Measurements from ENCODE around the gene BLVRB. TPM values are rescaled to one million over a fixed set of nuclear protein-coding genes. Genes with fewer than 3 reads are reported as not detected.
A peak's percentile ranks its signal among the peaks of the same experiment; 100 is the strongest.

The BLVRB gene
- total RNA-seq, 3 donors from 2014 or later (not counting 1 experiment from before 2014, with no cell fraction given): 16.8 to 25.2 (median 18.3) TPM

- no peak overlapping the region for H3K4me3 ChIP-seq (ENCODE audit: low read length)
- peaks cover 30% of the 10 kb centered on the region for H3K4me1 ChIP-seq (ENCODE audit: control insufficient read depth, insufficient read depth, low read length)
- no peaks in the 10 kb centered on the region for H3K9me3 ChIP-seq (ENCODE audit: control insufficient read depth, insufficient read depth, low read length)
- Mint-ChIP-seq H3K4me3 (peak overlapping the region; percentile 62), H3K9me3 (no peaks in the 10 kb centered on the region), H3K27ac (peak overlapping the region; percentile 45 to 82), H3K36me3 (no peaks in the 10 kb centered on the region), H3K4me1 (peaks cover 27 to 45% of the 10 kb centered on the region in 2 donors), H3K27me3 (ENCODE audit: low read depth in 2 of 2) (no peaks in the 10 kb centered on the region)
- peaks cover 10% of the 10 kb centered on the region for H3K36me3 ChIP-seq (ENCODE audit: control insufficient read depth, insufficient read depth, low read length)
- DNase-seq (no peak), ATAC-seq (no peak)
- 95% methylated on average over 29 of the region's 31 CpGs for WGBS (ENCODE audit: insufficient coverage)
- no peak for TF ChIP-seq CTCF (IDR thresholded peaks at IDR 0.05)
- H3K27ac ChIP-seq (ENCODE audit: low read length): no peak overlapping the region
- no peaks in the 10 kb centered on the region for H3K27me3 ChIP-seq (ENCODE audit: control insufficient read depth, insufficient read depth, low read length)
- intact Hi-C loops (cut with micrococcal nuclease): loop anchor here (5.0 kb wide), 1 partner anchor 174 kb away; no protein-coding TSS in a partner anchor
Observed at GRCh38 chr19:40422748-40423566, 42.6 kb downstream of the BLVRB start.

GRCh38 chr19:40421993-40422747 lies 43.4 kb downstream of the BLVRB start:
- H3K36me3 ChIP-seq (ENCODE audit: control insufficient read depth, insufficient read depth, low read length): peaks cover 10% of the 10 kb centered on the region
- no peak overlapping the region for H3K27ac ChIP-seq (ENCODE audit: low read length)
- Mint-ChIP-seq H3K27ac (peak overlapping the region; percentile 45 to 82), H3K36me3 (no peaks in the 10 kb centered on the region), H3K27me3 (ENCODE audit: low read depth in 2 of 2) (no peaks in the 10 kb centered on the region), H3K9me3 (no peaks in the 10 kb centered on the region), H3K4me3 (peak overlapping the region; percentile 82), H3K4me1 (peaks cover 34 to 53% of the 10 kb centered on the region in 2 donors)
- intact Hi-C loops (cut with micrococcal nuclease): loop anchor here (5.0 kb wide), 1 partner anchor 175 kb away; no protein-coding TSS in a partner anchor
- H3K27me3 ChIP-seq (ENCODE audit: control insufficient read depth, insufficient read depth, low read length): no peaks in the 10 kb centered on the region
- 97% methylated on average over 15 of the region's 16 CpGs for WGBS (ENCODE audit: insufficient coverage)
- H3K4me3 ChIP-seq (ENCODE audit: low read length): no peak overlapping the region
- TF ChIP-seq CTCF (IDR thresholded peaks at IDR 0.05): no peak
- peaks cover 37% of the 10 kb centered on the region for H3K4me1 ChIP-seq (ENCODE audit: control insufficient read depth, insufficient read depth, low read length)
- ATAC-seq (no peak), DNase-seq (peak in 1 of 2 donors; percentile 21)
- H3K9me3 ChIP-seq (ENCODE audit: control insufficient read depth, insufficient read depth, low read length): no peaks in the 10 kb centered on the region

GRCh38 chr19:40420766-40421765 lies 44.5 kb downstream of the BLVRB start:
- Mint-ChIP-seq H3K4me3 (peak overlapping the region; percentile 90), H3K4me1 (peaks cover 38 to 56% of the 10 kb centered on the region in 2 donors), H3K36me3 (no peaks in the 10 kb centered on the region), H3K27ac (peak overlapping the region; percentile 82 to 88), H3K9me3 (no peaks in the 10 kb centered on the region), H3K27me3 (ENCODE audit: low read depth in 2 of 2) (no peaks in the 10 kb centered on the region)
- TF ChIP-seq CTCF (IDR thresholded peaks at IDR 0.05): peak; percentile 95
- Histone ChIP-seq H3K27ac (ENCODE audit: low read length) (peak overlapping the region; percentile 95), H3K4me1 (ENCODE audit: control insufficient read depth, insufficient read depth, low read length) (peaks cover 44% of the 10 kb centered on the region), H3K36me3 (ENCODE audit: control insufficient read depth, insufficient read depth, low read length) (peaks cover 10% of the 10 kb centered on the region), H3K27me3 (ENCODE audit: control insufficient read depth, insufficient read depth, low read length) (no peaks in the 10 kb centered on the region), H3K9me3 (ENCODE audit: control insufficient read depth, insufficient read depth, low read length) (no peaks in the 10 kb centered on the region), H3K4me3 (ENCODE audit: low read length) (peak overlapping the region; percentile 88)
- WGBS (ENCODE audit: insufficient coverage): 1% methylated on average over 54 of the region's 56 CpGs
- ATAC-seq (peak; percentile 49 to 75 (median 55)), DNase-seq (peak; percentile 79 to 81)
- intact Hi-C loops (cut with micrococcal nuclease): loop anchor here (5.0 kb wide), 1 partner anchor 176 kb away; no protein-coding TSS in a partner anchor
